Nucleus accumbens (tissue), 56 donors: ENCODE data around the gene FNDC10.

ENCODE experiments used
- DNase-seq, 56 donors: peaks; one replicate each; lab custom pipeline; 2025; lab: John Stamatoyannopoulos, UW

FNDC10 gene

GRCh38 chr1:1617516-1617915, 17.6 kb upstream of the FNDC10 start:
- no peak for DNase-seq

GRCh38 chr1:1616838-1617237, 16.9 kb upstream of the FNDC10 start:
- no peak for DNase-seq

GRCh38 chr1:1616045-1616790, 16.3 kb upstream of the FNDC10 start:
- DNase-seq: peak in 7 of 56 donors; percentile 27 to 61 (median 37)

GRCh38 chr1:1615256-1616044, 15.5 kb upstream of the FNDC10 start, which contains the start of gene MIB2:
MIB2 (plus strand) TSS chr1:1615500; CDS start chr1:1623453, 7,953 bp downstream.
- peak; percentile 76 to 98 (median 94) for DNase-seq

- DNase-seq: no peak
Observed at GRCh38 chr1:1614954-1615255, 15.0 kb upstream of the FNDC10 start.

GRCh38 chr1:1614204-1614953, 14.4 kb upstream of the FNDC10 start:
- DNase-seq: peak in 27 of 56 donors; percentile 8 to 64 (median 33)

- DNase-seq: no peak
Observed at GRCh38 chr1:1613509-1614082, 13.7 kb upstream of the FNDC10 start.

GRCh38 chr1:1612104-1612400, 12.1 kb upstream of the FNDC10 start:
- no peak for DNase-seq

GRCh38 chr1:1610796-1611195, 10.9 kb upstream of the FNDC10 start:
- no peak for DNase-seq

GRCh38 chr1:1609822-1610485, 10.0 kb upstream of the FNDC10 start:
- DNase-seq: no peak

GRCh38 chr1:1606232-1606631, 6.3 kb upstream of the FNDC10 start:
- DNase-seq: no peak

- no peak for DNase-seq
Observed at GRCh38 chr1:1605724-1606123, 5.8 kb upstream of the FNDC10 start.

- DNase-seq: no peak
Observed at GRCh38 chr1:1605034-1605591, 5.2 kb upstream of the FNDC10 start.

- no peak for DNase-seq
Observed at GRCh38 chr1:1604374-1605033, 4.6 kb upstream of the FNDC10 start.

GRCh38 chr1:1603671-1604373, 3.9 kb upstream of the FNDC10 start:
- no peak for DNase-seq

GRCh38 chr1:1602968-1603506, 3.1 kb upstream of the FNDC10 start:
- no peak for DNase-seq

GRCh38 chr1:1602304-1602967, 2.5 kb upstream of the FNDC10 start:
- DNase-seq: no peak
